Effector memory CD4-positive, alpha-beta T cell (primary cell): Measurements from ENCODE around the gene RSPH10B2.
A peak's percentile ranks its signal among the peaks of the same experiment; 100 is the strongest.
"Not testable (repeated sequence)": the region's sequence is repeated elsewhere in the genome, so short reads cannot be mapped to it uniquely, and the experiment has no call there.

Source experiments
- DNase-seq, 3 donors: peaks; one replicate each; pipeline ENCODE4 v3.0.0-alpha.2; 2020
- H3K27ac ChIP-seq: 2 replicates; pipeline ENCODE4 v1.7.0; 2013; ENCODE audit warnings: mild to moderate bottlenecking, low read length, moderate library complexity; ENCODE audit not compliant: insufficient read depth, poor library complexity, severe bottlenecking
- H3K27me3 ChIP-seq: replicated peaks from 2 replicates; pipeline ENCODE4 v1.7.0; 2013; ENCODE audit warnings: mild to moderate bottlenecking, low read length; ENCODE audit not compliant: insufficient read depth, control insufficient read depth, poor library complexity, severe bottlenecking
- H3K36me3 ChIP-seq: 2 replicates; pipeline ENCODE4 v1.7.0; 2013; ENCODE audit warnings: mild to moderate bottlenecking, low read length, moderate library complexity; ENCODE audit not compliant: control insufficient read depth, insufficient read depth
- H3K4me1 ChIP-seq: 2 replicates; pipeline ENCODE4 v1.7.0; 2013; ENCODE audit warnings: low read length, mild to moderate bottlenecking; ENCODE audit not compliant: control insufficient read depth, insufficient read depth, poor library complexity, severe bottlenecking
- H3K4me3 ChIP-seq: 2 replicates; pipeline ENCODE4 v1.7.0; 2013; ENCODE audit warnings: low read length, low read depth, mild to moderate bottlenecking; ENCODE audit not compliant: insufficient read depth, poor library complexity, severe bottlenecking
- H3K9me3 ChIP-seq: 2 replicates; pipeline ENCODE4 v1.7.0; 2013; ENCODE audit warnings: mild to moderate bottlenecking, low read length, moderate library complexity; ENCODE audit not compliant: control insufficient read depth

RSPH10B2 gene

GRCh38 chr7:6813011-6813410, 59.1 kb downstream of the RSPH10B2 start:
- H3K27ac ChIP-seq, H3K9me3 ChIP-seq, DNase-seq, H3K27me3 ChIP-seq, H3K4me1 ChIP-seq, H3K4me3 ChIP-seq, H3K36me3 ChIP-seq: not testable (repeated sequence)

- not testable (repeated sequence) for H3K4me1 ChIP-seq, H3K27ac ChIP-seq, DNase-seq, H3K4me3 ChIP-seq, H3K36me3 ChIP-seq, H3K9me3 ChIP-seq, H3K27me3 ChIP-seq
These were observed 61.6 kb downstream of the RSPH10B2 start for GRCh38 chr7:6815470-6815869.

- not testable (repeated sequence) for H3K27ac ChIP-seq, H3K27me3 ChIP-seq, H3K9me3 ChIP-seq, DNase-seq, H3K4me1 ChIP-seq, H3K4me3 ChIP-seq, H3K36me3 ChIP-seq
These were observed 67.7 kb downstream of the RSPH10B2 start for GRCh38 chr7:6821622-6822021.

DNA sequence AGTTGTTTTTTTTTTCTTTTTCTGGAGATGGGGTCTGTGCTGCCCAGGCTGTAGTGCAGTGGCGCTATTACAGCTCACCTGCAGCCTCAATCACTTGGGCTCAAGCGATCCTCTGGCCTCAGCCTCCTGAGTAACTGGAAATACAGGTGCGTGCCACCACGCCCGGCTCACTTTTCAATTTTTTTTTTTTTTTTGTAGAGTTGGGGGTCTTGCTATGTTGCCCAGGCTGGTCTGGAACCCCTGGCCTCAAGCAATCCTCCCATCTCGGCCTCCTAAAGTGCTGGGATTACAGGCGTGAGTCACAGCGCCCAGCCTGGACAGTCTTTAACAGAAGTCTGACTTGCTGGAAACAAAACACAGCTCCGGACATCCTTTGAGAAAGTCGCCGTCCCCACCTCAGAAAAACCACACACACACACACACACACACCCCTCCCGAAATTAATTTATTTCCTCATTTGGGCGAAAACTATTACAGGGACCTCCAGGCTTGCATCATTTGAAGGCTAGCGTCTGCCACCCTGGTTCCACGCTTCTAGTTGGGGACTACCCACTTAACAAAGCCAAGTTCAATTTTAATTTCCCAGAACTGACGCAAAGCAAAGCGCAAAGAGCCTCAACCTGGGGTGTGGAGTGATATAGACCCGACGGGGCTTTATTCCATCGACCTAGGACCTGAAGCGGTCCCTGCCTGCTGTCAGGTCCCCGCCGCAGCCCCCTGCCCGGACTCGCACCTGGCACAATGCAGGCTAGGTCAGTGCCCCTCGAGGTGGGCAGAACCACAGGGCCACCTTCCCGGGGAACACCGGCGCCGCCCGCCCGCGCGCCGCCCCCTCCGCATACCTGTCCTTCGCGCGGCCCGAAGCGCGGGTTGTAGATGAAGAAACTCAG, 71.6 kb downstream of the RSPH10B2 start:
- not testable (repeated sequence) for H3K36me3 ChIP-seq, H3K9me3 ChIP-seq, H3K4me1 ChIP-seq, DNase-seq, H3K27me3 ChIP-seq
- H3K27ac ChIP-seq = peak overlapping the region; percentile 48
- H3K4me3 ChIP-seq = peak overlapping the region; percentile 49

GRCh38 chr7:6826151-6826550, 72.2 kb downstream of the RSPH10B2 start, which contains the start of gene CCZ1B:
Gene CCZ1B (minus strand): TSS chr7:6826275. CDS start chr7:6826197, 78 bp downstream.
- Histone ChIP-seq H3K27ac (peak within 1 kb of the TSS; percentile 48), H3K4me3 (peak within 1 kb of the TSS; percentile 49)

GRCh38 chr7:6827180-6827579, 73.3 kb downstream of the RSPH10B2 start:
- H3K27ac ChIP-seq, H3K36me3 ChIP-seq, H3K4me1 ChIP-seq, H3K4me3 ChIP-seq, DNase-seq, H3K27me3 ChIP-seq, H3K9me3 ChIP-seq: not testable (repeated sequence)

More at GRCh38 chr7:6826151-6826550, 72.2 kb downstream of the RSPH10B2 start, which contains the start of gene CCZ1B:
- not testable (repeated sequence) for H3K9me3 ChIP-seq, H3K36me3 ChIP-seq, H3K4me1 ChIP-seq, H3K27me3 ChIP-seq
- DNase-seq = peak; percentile 76 to 81 (median 77)

- H3K27me3 ChIP-seq, H3K27ac ChIP-seq, H3K36me3 ChIP-seq, H3K4me3 ChIP-seq, H3K9me3 ChIP-seq, DNase-seq, H3K4me1 ChIP-seq: not testable (repeated sequence)
These were observed 75.7 kb downstream of the RSPH10B2 start for GRCh38 chr7:6829616-6830015.

DNA sequence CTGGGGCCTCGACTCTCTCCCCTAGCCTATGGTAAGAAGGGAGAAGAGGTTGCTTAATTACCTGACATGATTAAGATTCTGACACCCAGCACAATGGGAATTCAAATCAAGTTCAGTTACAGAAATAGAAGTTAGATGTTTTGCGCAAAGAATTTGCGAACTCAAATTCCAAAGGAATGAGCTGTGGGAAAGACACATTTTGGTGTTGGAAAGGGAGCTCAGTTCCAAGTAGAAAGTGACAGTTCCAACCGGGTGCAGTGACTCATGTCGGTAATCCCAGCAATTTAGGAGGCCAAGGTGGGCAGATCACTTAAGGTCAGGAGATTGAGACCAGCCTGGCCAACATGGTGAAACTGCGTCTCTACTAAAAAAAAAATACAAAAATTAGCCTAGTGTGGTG, 76.1 kb downstream of the RSPH10B2 start:
- not testable (repeated sequence) for H3K4me1 ChIP-seq, H3K36me3 ChIP-seq, H3K27me3 ChIP-seq, DNase-seq, H3K27ac ChIP-seq, H3K4me3 ChIP-seq, H3K9me3 ChIP-seq

GRCh38 chr7:6831018-6831725, 77.3 kb downstream of the RSPH10B2 start:
- no peaks in the 10 kb centered on the region for H3K9me3 ChIP-seq
- DNase-seq = no peak
- H3K4me3 ChIP-seq = no peak overlapping the region
- H3K4me1 ChIP-seq = no peaks in the 10 kb centered on the region
- H3K27ac ChIP-seq = no peak overlapping the region
- no peaks in the 10 kb centered on the region for H3K36me3 ChIP-seq
- no peaks in the 10 kb centered on the region for H3K27me3 ChIP-seq

- Histone ChIP-seq H3K4me1 (no peaks in the 10 kb centered on the region), H3K4me3 (no peak overlapping the region), H3K36me3 (no peaks in the 10 kb centered on the region), H3K27ac (no peak overlapping the region), H3K9me3 (no peaks in the 10 kb centered on the region), H3K27me3 (no peaks in the 10 kb centered on the region)
- DNase-seq = no peak
These were observed 79.7 kb downstream of the RSPH10B2 start for GRCh38 chr7:6833636-6834035.
